IMR-90 (cell line): ENCODE results near the gene CARMIL1. TPM values are rescaled to one million over a fixed set of nuclear protein-coding genes. Genes with fewer than 3 reads are reported as not detected.

Experiments used
- ATAC-seq: fragments of 200-7000 bp; cut with Tn5 transposase; 2 replicates; pipeline ENCODE4 v1.9.1; 2020; ENCODE audit warnings: low read depth, mild to moderate bottlenecking, moderate library complexity
- BruUV-seq: library from RNA; stranded (reverse); fragments of 400-500 nt; replicated peaks from 2 replicates; lab custom pipeline; 2021; lab: Mats Ljungman, UMichigan
- CTCF ChIA-PET: fragments of 300-600 bp; formaldehyde crosslinking; extraction: SDS; loops from one replicate; lab custom pipeline; 2021; ENCODE audit warnings: antibody characterized with exemption; lab: Yijun Ruan, JAX
- POLR2A ChIA-PET: fragments of 300-600 bp; sonication (Branson Sonifier 250); formaldehyde crosslinking; loops from one replicate; lab custom pipeline; 2022; ENCODE audit warnings: antibody characterized with exemption; ENCODE audit not compliant: unreplicated experiment; lab: Charles Lee
- DNase-seq: peaks from one replicate; pipeline ENCODE4 v3.0.0; 2013
- H2AFZ ChIP-seq: replicated peaks from 2 replicates; pipeline ENCODE3; 2013; ENCODE audit warnings: low read length, mild to moderate bottlenecking; ENCODE audit not compliant: poor library complexity
- H2AK5ac ChIP-seq: 2 replicates; pipeline ENCODE4 v1.6.1; 2013; ENCODE audit warnings: low read depth, low read length, inconsistent platforms
- H2AK9ac ChIP-seq: replicated peaks from 2 replicates; pipeline ENCODE3; 2013; ENCODE audit warnings: mild to moderate bottlenecking, low read depth, low read length, moderate library complexity; ENCODE audit not compliant: poor library complexity
- H2BK120ac ChIP-seq: 2 replicates; pipeline ENCODE4 v1.6.1; 2013; ENCODE audit warnings: low read depth, low read length, inconsistent platforms
- H2BK15ac ChIP-seq: 3 replicates; pipeline ENCODE4 v1.6.1; 2013; ENCODE audit warnings: low read depth, low read length, inconsistent platforms
- H2BK20ac ChIP-seq: 2 replicates; pipeline ENCODE4 v1.6.1; 2013; ENCODE audit warnings: low read depth, mild to moderate bottlenecking, inconsistent platforms, low read length, moderate library complexity
- H2BK5ac ChIP-seq: 2 replicates; pipeline ENCODE4 v1.6.1; 2013; ENCODE audit warnings: mild to moderate bottlenecking, low read depth, low read length, inconsistent platforms; ENCODE audit not compliant: poor library complexity, severe bottlenecking
- H3K14ac ChIP-seq: replicated peaks from 2 replicates; pipeline ENCODE4 v1.6.1; 2013; ENCODE audit warnings: low read depth, low read length, inconsistent platforms
- H3K18ac ChIP-seq: 2 replicates; pipeline ENCODE4 v1.6.1; 2013; ENCODE audit warnings: low read depth, low read length, control low read depth
- H3K23ac ChIP-seq: 2 replicates; pipeline ENCODE4 v1.6.1; 2013; ENCODE audit warnings: low read depth, low read length, inconsistent platforms
- H3K27ac ChIP-seq: 2 replicates; pipeline ENCODE4 v1.5.1; 2013; ENCODE audit warnings: mild to moderate bottlenecking, control low read depth, low read length; ENCODE audit not compliant: insufficient read depth
- H3K27me3 ChIP-seq: 2 replicates; pipeline ENCODE4 v1.6.1; 2013; ENCODE audit warnings: low read length; ENCODE audit not compliant: control insufficient read depth, insufficient read depth
- H3K36me3 ChIP-seq: 2 replicates; pipeline ENCODE4 v1.6.1; 2013; ENCODE audit warnings: low read length, mixed read lengths; ENCODE audit not compliant: control insufficient read depth, insufficient read depth
- H3K4ac ChIP-seq: 2 replicates; pipeline ENCODE4 v1.6.1; 2013; ENCODE audit warnings: low read depth, low read length, inconsistent platforms
- H3K4me1 ChIP-seq: 2 replicates; pipeline ENCODE4 v1.6.1; 2013; ENCODE audit warnings: low read length, mixed read lengths; ENCODE audit not compliant: control insufficient read depth, insufficient read depth
- H3K4me2 ChIP-seq: 2 replicates; pipeline ENCODE4 v1.6.1; 2013; ENCODE audit warnings: low read depth, mild to moderate bottlenecking, control low read depth, low read length, moderate library complexity
- H3K4me3 ChIP-seq: 2 replicates; pipeline ENCODE4 v1.5.1; 2013; ENCODE audit warnings: low read depth, mild to moderate bottlenecking, control low read depth, low read length, moderate library complexity; ENCODE audit not compliant: insufficient read depth
- H3K56ac ChIP-seq: 2 replicates; pipeline ENCODE4 v1.6.1; 2013; ENCODE audit warnings: low read length, inconsistent platforms; ENCODE audit not compliant: insufficient read depth; ENCODE audit errors: extremely low read depth
- H3K79me1 ChIP-seq, 2 experiments: 2 replicates each; pipeline ENCODE4 v1.6.1; 2013; ENCODE audit warnings: low read length in 2 of 2, inconsistent platforms in 1 of 2, low read depth in 1 of 2
- H3K9ac ChIP-seq: 2 replicates; pipeline ENCODE4 v1.6.1; 2013; ENCODE audit warnings: low read depth, low read length, control low read depth
- H3K9me1 ChIP-seq: 2 replicates; pipeline ENCODE4 v1.6.1; 2013; ENCODE audit warnings: low read length, inconsistent platforms; ENCODE audit not compliant: insufficient read depth
- H3K9me3 ChIP-seq: 2 replicates; pipeline ENCODE4 v1.6.1; 2013; ENCODE audit warnings: low read length; ENCODE audit not compliant: control insufficient read depth, insufficient read depth
- H4K20me1 ChIP-seq: 2 replicates; pipeline ENCODE4 v1.6.1; 2013; ENCODE audit warnings: low read length, inconsistent platforms; ENCODE audit not compliant: insufficient read depth
- H4K5ac ChIP-seq: 2 replicates; pipeline ENCODE4 v1.6.1; 2013; ENCODE audit warnings: mild to moderate bottlenecking, low read depth, low read length, control low read depth
- H4K8ac ChIP-seq, 2 experiments: 2 replicates each; pipeline ENCODE4 v1.6.1; 2013; ENCODE audit warnings: low read depth in 2 of 2, low read length in 2 of 2, control low read depth in 1 of 2, inconsistent platforms in 1 of 2
- H4K91ac ChIP-seq: 2 replicates; pipeline ENCODE4 v1.6.1; 2013; ENCODE audit warnings: low read depth, low read length, inconsistent platforms; ENCODE audit not compliant: insufficient read depth
- BHLHE40 ChIP-seq: fragments of 150-350 bp; IDR thresholded peaks from 2 replicates; pipeline ENCODE4 v1.6.1; 2016; ENCODE audit warnings: mild to moderate bottlenecking, low read depth, low read length
- CEBPB ChIP-seq: IDR thresholded peaks from 2 replicates; pipeline ENCODE4 v1.6.1; 2012; ENCODE audit warnings: low read depth, low read length, improper control_type of control experiment
- CHD1 ChIP-seq: IDR thresholded peaks from 2 replicates; pipeline ENCODE4 v1.6.1; 2012; ENCODE audit warnings: low read depth, low read length, improper control_type of control experiment
- FOS ChIP-seq: fragments of 150-350 bp; IDR thresholded peaks from 2 replicates; pipeline ENCODE4 v1.6.1; 2016; ENCODE audit warnings: low read depth, low read length
- MAFK ChIP-seq: IDR thresholded peaks from 2 replicates; pipeline ENCODE4 v1.6.1; 2012; ENCODE audit warnings: low read depth, low read length, improper control_type of control experiment
- MAZ ChIP-seq: IDR thresholded peaks from 2 replicates; pipeline ENCODE4 v1.6.1; 2012; ENCODE audit warnings: low read depth, mild to moderate bottlenecking, low read length, improper control_type of control experiment, moderate library complexity, borderline replicate concordance
- NFE2L2 ChIP-seq: fragments of 150-350 bp; IDR thresholded peaks from 2 replicates; pipeline ENCODE4 v1.6.1; 2016; ENCODE audit warnings: low read depth, mild to moderate bottlenecking, low read length
- RAD21 ChIP-seq: IDR thresholded peaks from 2 replicates; pipeline ENCODE4 v1.6.1; 2012; ENCODE audit warnings: low read length, improper control_type of control experiment
- RCOR1 ChIP-seq: IDR thresholded peaks from 2 replicates; pipeline ENCODE4 v1.6.1; 2012; ENCODE audit warnings: mild to moderate bottlenecking, low read length, improper control_type of control experiment; ENCODE audit not compliant: insufficient replicate concordance
- RFX5 ChIP-seq: IDR thresholded peaks from 2 replicates; pipeline ENCODE4 v1.8.0; 2012; ENCODE audit warnings: low read depth, mild to moderate bottlenecking, low read length, moderate library complexity
- SMC3 ChIP-seq: fragments of 150-350 bp; IDR thresholded peaks from 2 replicates; pipeline ENCODE4 v1.6.1; 2016; ENCODE audit warnings: low read depth, mild to moderate bottlenecking, antibody characterized with exemption, low read length, moderate library complexity
- WGBS, 2 experiments: methylation state at CpG; one replicate each; pipeline versions ENCODE4 v1.1.5 to v1.1.7; 2013; ENCODE audit warnings: missing lambda C conversion rate in 2 of 2; ENCODE audit not compliant: insufficient read length in 1 of 2; ENCODE audit errors: extremely low coverage in 2 of 2; 5-methylcytosine and 5-hydroxymethylcytosine counted together
- dilution Hi-C: fragments of 300-500 bp; cut with HindIII; formaldehyde crosslinking; loops from one replicate; pipeline ENCODE4 v1.14.3; 2018; ENCODE audit warnings: low sequenced_read_pairs; ENCODE audit not compliant: unreplicated experiment
- in situ Hi-C: fragments of 300-500 bp; cut with MboI; formaldehyde crosslinking; loops from 3 replicates; pipeline ENCODE4 v1.14.3; 2019; ENCODE audit warnings: low sequenced_read_pairs, inconsistent platforms, mixed read lengths
- intact Hi-C: fragments of 100-400 bp; cut with micrococcal nuclease; formaldehyde crosslinking; loops from 2 replicates; pipeline ENCODE4 v1.10.0; 2022
- polyA plus RNA-seq, 3 experiments: library from polyadenylated mRNA; depleted of rRNA; stranded (reverse); fragments of >200 nt; gene quantifications; 2 replicates each; pipeline ENCODE4 v1.2.3, GENCODE V29; 2012; ENCODE audit warnings: low replicate concordance in 1 of 3
- total RNA-seq: library from RNA; depleted of rRNA; stranded (reverse); fragments of >200 nt; gene quantifications from 2 replicates; pipeline ENCODE4 v1.2.3, GENCODE V29; 2012
- TF ChIP-seq, protein P1 (sequence below): fragments of 150-350 bp; IDR thresholded peaks from 2 replicates; pipeline ENCODE4 v1.6.1; 2017; ENCODE audit warnings: mild to moderate bottlenecking, antibody characterized with exemption, low read length, low read depth
- TF ChIP-seq, protein P2 (sequence below): fragments of 150-350 bp; IDR thresholded peaks from 2 replicates; pipeline ENCODE4 v1.6.1; 2016; ENCODE audit warnings: low read depth, mild to moderate bottlenecking, low read length, moderate library complexity, borderline replicate concordance

The CARMIL1 gene
- total and polyA plus RNA-seq, 2 of the 4 experiments (the other 2 are of a cell fraction) = 1.3 to 2.9 TPM

DNA sequence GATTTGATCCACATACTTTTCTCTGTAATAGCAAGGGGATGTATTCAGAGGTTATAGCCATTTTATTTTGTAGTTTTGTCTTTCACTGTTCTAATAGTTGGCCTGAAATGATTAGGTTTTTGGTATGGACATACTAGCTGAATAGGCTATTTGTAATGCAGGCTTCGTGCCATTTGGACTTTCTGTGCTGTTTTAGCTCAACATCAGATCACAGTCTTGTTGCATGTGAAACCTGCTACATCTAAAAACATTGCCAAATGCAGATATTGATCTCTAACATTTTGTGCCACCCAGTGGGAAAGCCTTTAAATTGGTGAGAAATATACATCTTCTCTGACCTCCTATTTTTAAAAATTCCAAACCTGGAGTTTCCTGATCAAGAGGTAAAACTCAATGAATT lies 215.3 kb downstream of the CARMIL1 start:
- Histone ChIP-seq H3K23ac (no peak overlapping the region), H2AK9ac (no peak overlapping the region), H4K5ac (no peak overlapping the region), H4K20me1 (no peaks in the 10 kb centered on the region), H4K91ac (no peak overlapping the region), H3K18ac (no peak overlapping the region), H2BK120ac (no peak overlapping the region), H3K4me3 (no peak overlapping the region), H3K56ac (no peak overlapping the region), H3K14ac (no peak overlapping the region), H2BK20ac (no peak overlapping the region), H3K4me2 (no peak overlapping the region), H3K9me1 (no peaks in the 10 kb centered on the region), H4K8ac (no peak overlapping the region), H3K27me3 (no peaks in the 10 kb centered on the region), H3K9me3 (no peaks in the 10 kb centered on the region), H3K27ac (no peak overlapping the region), H3K9ac (no peak overlapping the region), H3K79me1 (no peaks in the 10 kb centered on the region), H2BK15ac (no peak overlapping the region), H3K4me1 (no peaks in the 10 kb centered on the region), H3K4ac (no peak overlapping the region), H2AK5ac (no peak overlapping the region), H2AFZ (no peak overlapping the region), H3K36me3 (no peaks in the 10 kb centered on the region), H2BK5ac (no peak overlapping the region)
- WGBS, 2 experiments = no CpG with 5 or more reads among the region's 1 CpG
- no peak for TF ChIP-seq MAFK
- TF ChIP-seq MAZ = no peak
- TF ChIP-seq SMC3 = no peak
- TF ChIP-seq, protein P1, sequence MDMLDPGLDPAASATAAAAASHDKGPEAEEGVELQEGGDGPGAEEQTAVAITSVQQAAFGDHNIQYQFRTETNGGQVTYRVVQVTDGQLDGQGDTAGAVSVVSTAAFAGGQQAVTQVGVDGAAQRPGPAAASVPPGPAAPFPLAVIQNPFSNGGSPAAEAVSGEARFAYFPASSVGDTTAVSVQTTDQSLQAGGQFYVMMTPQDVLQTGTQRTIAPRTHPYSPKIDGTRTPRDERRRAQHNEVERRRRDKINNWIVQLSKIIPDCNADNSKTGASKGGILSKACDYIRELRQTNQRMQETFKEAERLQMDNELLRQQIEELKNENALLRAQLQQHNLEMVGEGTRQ = no peak
- TF ChIP-seq RFX5 = no peak
- TF ChIP-seq RAD21 = no peak
- TF ChIP-seq NFE2L2 = no peak
- no peak for TF ChIP-seq CHD1
- TF ChIP-seq CEBPB = no peak
- TF ChIP-seq RCOR1 = no peak
- TF ChIP-seq FOS = no peak
- no peak for TF ChIP-seq BHLHE40
- TF ChIP-seq, protein P2, sequence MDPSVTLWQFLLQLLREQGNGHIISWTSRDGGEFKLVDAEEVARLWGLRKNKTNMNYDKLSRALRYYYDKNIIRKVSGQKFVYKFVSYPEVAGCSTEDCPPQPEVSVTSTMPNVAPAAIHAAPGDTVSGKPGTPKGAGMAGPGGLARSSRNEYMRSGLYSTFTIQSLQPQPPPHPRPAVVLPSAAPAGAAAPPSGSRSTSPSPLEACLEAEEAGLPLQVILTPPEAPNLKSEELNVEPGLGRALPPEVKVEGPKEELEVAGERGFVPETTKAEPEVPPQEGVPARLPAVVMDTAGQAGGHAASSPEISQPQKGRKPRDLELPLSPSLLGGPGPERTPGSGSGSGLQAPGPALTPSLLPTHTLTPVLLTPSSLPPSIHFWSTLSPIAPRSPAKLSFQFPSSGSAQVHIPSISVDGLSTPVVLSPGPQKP = no peak
- ATAC-seq = no peak
- POLR2A ChIA-PET = no interaction called here
- BruUV-seq = no TSS peak
- intact Hi-C loops = no loop called here
- no peak for DNase-seq
- CTCF ChIA-PET = interaction anchor here (0.6 to 1.0 kb wide), 3 partner anchors 229 to 1106 kb away, joined by 3 to 6 read pairs (median 3); no protein-coding TSS in a partner anchor
- dilution Hi-C loops = no loop called here
- in situ Hi-C loops = no loop called here
